Panc1 (cell line): ENCODE data around the gene HAUS8. TPM values are rescaled to one million over a fixed set of nuclear protein-coding genes. Genes with fewer than 3 reads are reported as not detected.

Source experiments
- ATAC-seq: fragments of 200-7000 bp; cut with Tn5 transposase; 2 replicates; pipeline ENCODE4 v1.9.1; 2020; ENCODE audit warnings: mild to moderate bottlenecking, moderate library complexity
- BruUV-seq: library from RNA; stranded (reverse); fragments of 400-500 nt; replicated peaks from 2 replicates; lab custom pipeline; 2021; lab: Mats Ljungman, UMichigan
- CTCF ChIA-PET: fragments of 300-600 bp; sonication (Branson Sonifier 250); formaldehyde crosslinking; loops from one replicate; lab custom pipeline; 2022; ENCODE audit warnings: antibody characterized with exemption; lab: Charles Lee
- POLR2A ChIA-PET: fragments of 300-600 bp; sonication (Branson Sonifier 250); formaldehyde crosslinking; loops from one replicate; lab custom pipeline; 2022; ENCODE audit warnings: antibody characterized with exemption; lab: Charles Lee
- DNase-seq: peaks from one replicate; pipeline ENCODE4 v3.0.0-alpha.2; 2010; ENCODE audit warnings: low read depth, low spot score
- H3K27ac ChIP-seq: 2 replicates; pipeline ENCODE4 v1.5.1; 2011; ENCODE audit warnings: mild to moderate bottlenecking, low read length, inconsistent platforms
- H3K27me3 ChIP-seq: fragments of 200-500 bp; sonication (Bioruptor generic); 2 replicates; pipeline ENCODE4 v1.6.0; 2014; ENCODE audit warnings: low read length, inconsistent platforms; ENCODE audit not compliant: control insufficient read depth, insufficient read depth
- H3K36me3 ChIP-seq: fragments of 200-500 bp; sonication (Bioruptor generic); 2 replicates; pipeline ENCODE4 v1.5.1; 2014; ENCODE audit warnings: inconsistent platforms, mild to moderate bottlenecking, low read length, moderate library complexity; ENCODE audit not compliant: control insufficient read depth, insufficient read depth
- H3K4me1 ChIP-seq: 2 replicates; pipeline ENCODE4 v1.5.1; 2011; ENCODE audit warnings: inconsistent platforms, mild to moderate bottlenecking, low read length, moderate library complexity; ENCODE audit not compliant: control insufficient read depth, insufficient read depth
- H3K4me3 ChIP-seq, 2 experiments: 2 replicates each; pipeline ENCODE4 v1.5.1; 2011 to 2012; ENCODE audit warnings: low read depth in 2 of 2, low read length in 2 of 2, mild to moderate bottlenecking in 2 of 2, inconsistent platforms in 1 of 2, moderate library complexity in 1 of 2
- H3K9me3 ChIP-seq: fragments of 200-500 bp; sonication (Bioruptor generic); 2 replicates; pipeline ENCODE4 v1.5.1; 2014; ENCODE audit warnings: low read depth, mild to moderate bottlenecking, inconsistent platforms, low read length, moderate library complexity; ENCODE audit not compliant: control insufficient read depth, insufficient read depth
- CTCF ChIP-seq: fragments of 450-650 bp; IDR thresholded peaks from 2 replicates; pipeline ENCODE4 v1.5.1; 2017; ENCODE audit warnings: mild to moderate bottlenecking
- POLR2AphosphoS5 ChIP-seq: IDR thresholded peaks from 2 replicates; pipeline ENCODE4 v1.6.1; 2012; ENCODE audit warnings: mild to moderate bottlenecking, low read depth, low read length, moderate library complexity
- REST ChIP-seq, 2 experiments: IDR thresholded peaks; 2 replicates each; pipeline ENCODE4 v1.6.1; 2011 to 2012; ENCODE audit warnings: low read depth in 2 of 2, control low read depth in 1 of 2, low read length in 1 of 2, mild to moderate bottlenecking in 1 of 2, moderate library complexity in 1 of 2; ENCODE audit not compliant: insufficient read depth in 1 of 2
- SIN3A ChIP-seq: IDR thresholded peaks from 2 replicates; pipeline ENCODE4 v1.6.1; 2012; ENCODE audit warnings: low read depth, mild to moderate bottlenecking, low read length, moderate library complexity, borderline replicate concordance; ENCODE audit not compliant: insufficient read depth
- TCF7L2 ChIP-seq: IDR thresholded peaks from 2 replicates; pipeline ENCODE4 v1.6.1; 2011; ENCODE audit warnings: mild to moderate bottlenecking, low read depth, low read length, inconsistent platforms
- in situ Hi-C: cut with HindIII; loops from 2 replicates; pipeline ENCODE4 v1.10.0; 2016; ENCODE audit warnings: low sequenced_read_pairs, low pct_unique_long_range_greater_than_20kb
- intact Hi-C: fragments of 100-400 bp; cut with micrococcal nuclease; formaldehyde crosslinking; loops from one replicate; pipeline ENCODE4 v1.10.0; 2022; ENCODE audit not compliant: unreplicated experiment
- total RNA-seq: library from RNA; stranded (reverse); gene quantifications from one replicate; pipeline ENCODE4 v1.2.1, GENCODE V29; 2021; ENCODE audit not compliant: unreplicated experiment

HAUS8 gene
- total RNA-seq, 1 experiment from 2014 or later: 18.2 TPM

DNA sequence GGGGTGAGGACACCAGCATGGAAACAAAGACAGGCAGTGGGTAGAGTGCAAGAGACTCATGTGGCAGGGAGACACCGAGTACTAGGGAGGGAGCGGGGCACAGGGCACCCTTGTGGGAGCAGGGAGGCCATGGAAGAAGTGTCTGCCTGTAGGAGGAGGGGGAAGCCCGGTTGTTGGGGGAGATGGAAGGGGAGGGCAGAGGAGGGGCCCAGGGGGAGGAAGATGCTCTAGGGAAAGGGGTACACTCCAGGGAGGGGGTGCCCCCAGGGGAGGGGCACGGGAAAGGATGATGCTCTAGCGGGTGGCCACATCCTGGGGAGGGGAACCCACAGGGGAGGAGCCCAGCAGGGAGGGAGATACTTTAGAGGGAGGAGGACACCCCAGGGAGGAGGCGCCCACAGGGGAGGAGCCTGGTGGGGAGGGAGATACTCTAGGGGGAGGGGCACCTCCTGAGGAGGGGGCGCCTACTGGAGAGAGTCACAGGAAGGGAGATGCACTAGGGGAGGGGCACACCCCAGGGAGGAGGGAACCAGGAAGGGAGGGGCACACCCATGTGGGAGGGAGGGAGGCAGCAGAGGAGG is 73.6 kb downstream of the HAUS8 start:
- in situ Hi-C loops: no loop called here
- no peaks in the 10 kb centered on the region for H3K9me3 ChIP-seq
- CTCF ChIA-PET: no interaction called here
- intact Hi-C loops: no loop called here
- ATAC-seq (no peak), DNase-seq (no peak)
- TF ChIP-seq POLR2AphosphoS5 (no peak), CTCF (no peak), REST (IDR thresholded peaks at IDR 0.05; ENCODE audit: insufficient read depth in 1 of 2, low read depth in 2 of 2, low read length in 1 of 2) (no peak), TCF7L2 (no peak), SIN3A (no peak)
- BruUV-seq: no TSS peak
- no peak overlapping the region for H3K27ac ChIP-seq
- H3K36me3 ChIP-seq: no peaks in the 10 kb centered on the region
- POLR2A ChIA-PET: no interaction called here
- H3K4me3 ChIP-seq: no peak overlapping the region
- no peaks in the 10 kb centered on the region for H3K4me1 ChIP-seq
- H3K27me3 ChIP-seq: no peaks in the 10 kb centered on the region

Other genes with a start within 250 kb of the HAUS8 start
- gene SIN3B, start 246.1 kb downstream of the HAUS8 start, total RNA-seq: 47.0 TPM
- gene F2RL3, start 186.5 kb downstream of the HAUS8 start, total RNA-seq: not detected
- 2.0 TPM for gene CPAMD8, start 48.6 kb downstream of the HAUS8 start, total RNA-seq
- gene MYO9B, start 325 bp upstream of the HAUS8 start, total RNA-seq: 79.4 TPM
- 26.2 TPM for gene USE1, start 139.9 kb upstream of the HAUS8 start, total RNA-seq
- gene OCEL1, start 150.8 kb upstream of the HAUS8 start, total RNA-seq: 37.1 TPM
- gene NR2F6, start 170.5 kb upstream of the HAUS8 start, total RNA-seq: 173 TPM
- not detected for gene USHBP1, start 189.3 kb upstream of the HAUS8 start, total RNA-seq
- 79.5 TPM for gene BABAM1, start 192.0 kb upstream of the HAUS8 start, total RNA-seq
- gene ANKLE1, start 206.4 kb upstream of the HAUS8 start, total RNA-seq: 1.1 TPM
- gene ABHD8, start 228.0 kb upstream of the HAUS8 start, total RNA-seq: 19.6 TPM
- 87.7 TPM for gene MRPL34, start 230.4 kb upstream of the HAUS8 start, total RNA-seq
- 56.0 TPM for gene DDA1, start 234.1 kb upstream of the HAUS8 start, total RNA-seq